ENCODE results near the gene CRTC2.

CRTC2 gene

GRCh38 chr1:153945131-153945794, 13.1 kb downstream of the CRTC2 start:
- DNase-seq: no peak

- no peak for DNase-seq
Measured at GRCh38 chr1:153944827-153945117, 13.6 kb downstream of the CRTC2 start.

GRCh38 chr1:153944005-153944826, 14.2 kb downstream of the CRTC2 start:
- no peak for DNase-seq

GRCh38 chr1:153942766-153943549, 15.5 kb downstream of the CRTC2 start:
- no peak for DNase-seq

- DNase-seq: no peak
Measured at GRCh38 chr1:153941826-153942725, 16.3 kb downstream of the CRTC2 start.

- no peak for DNase-seq
Measured at GRCh38 chr1:153940756-153941155, 17.7 kb downstream of the CRTC2 start.

GRCh38 chr1:153939476-153939875, 18.9 kb downstream of the CRTC2 start:
- DNase-seq: no peak

GRCh38 chr1:153938996-153939395, 19.4 kb downstream of the CRTC2 start:
- no peak for DNase-seq

GRCh38 chr1:153937331-153937730, 21.1 kb downstream of the CRTC2 start:
- DNase-seq: no peak

GRCh38 chr1:153936011-153936802, 22.2 kb downstream of the CRTC2 start:
- no peak for DNase-seq

- no peak for DNase-seq
Measured at GRCh38 chr1:153934746-153935145, 23.7 kb downstream of the CRTC2 start.

- DNase-seq: no peak
Measured at GRCh38 chr1:153933955-153934354, 24.5 kb downstream of the CRTC2 start.

GRCh38 chr1:153933430-153933829, 25.0 kb downstream of the CRTC2 start:
- no peak for DNase-seq

- no peak for DNase-seq
Measured at GRCh38 chr1:153932156-153933131, 26.0 kb downstream of the CRTC2 start.

- no peak for DNase-seq
Measured at GRCh38 chr1:153929981-153930948, 28.1 kb downstream of the CRTC2 start.

GRCh38 chr1:153929426-153929825, 29.0 kb downstream of the CRTC2 start:
- DNase-seq: no peak

GRCh38 chr1:153928791-153929341, 29.5 kb downstream of the CRTC2 start:
- no peak for DNase-seq

GRCh38 chr1:153928245-153928644, 30.2 kb downstream of the CRTC2 start:
- no peak for DNase-seq

- no peak for DNase-seq
Measured at GRCh38 chr1:153926405-153926804, 32.0 kb downstream of the CRTC2 start.
